Osteoblast (primary cell): ENCODE data around the gene CBX8. TPM values are rescaled to one million over a fixed set of nuclear protein-coding genes. Genes with fewer than 3 reads are reported as not detected.

ENCODE experiments used
- DNase-seq: peaks from one replicate; pipeline ENCODE4 v3.0.0; 2011; ENCODE audit warnings: low spot score, mixed read lengths; ENCODE audit not compliant: insufficient read length; ENCODE audit errors: missing footprints
- H2AFZ ChIP-seq: 2 replicates; pipeline ENCODE4 v1.6.0; 2011; ENCODE audit warnings: mild to moderate bottlenecking, low read length
- H3K27ac ChIP-seq: 2 replicates; pipeline ENCODE4 v1.5.1; 2011; ENCODE audit warnings: mild to moderate bottlenecking, low read depth, low read length, moderate library complexity
- H3K27me3 ChIP-seq: 2 replicates; pipeline ENCODE4 v1.6.0; 2012; ENCODE audit warnings: mild to moderate bottlenecking, control low read depth, inconsistent platforms, low read length, moderate library complexity; ENCODE audit not compliant: insufficient read depth
- H3K36me3 ChIP-seq: 2 replicates; pipeline ENCODE4 v1.5.1; 2011; ENCODE audit warnings: mild to moderate bottlenecking, low read length, control low read depth, moderate library complexity; ENCODE audit not compliant: insufficient read depth
- H3K4me1 ChIP-seq: 2 replicates; pipeline ENCODE4 v1.5.1; 2011; ENCODE audit warnings: mild to moderate bottlenecking, low read length, control low read depth, moderate library complexity; ENCODE audit not compliant: insufficient read depth
- H3K4me2 ChIP-seq: 2 replicates; pipeline ENCODE4 v1.6.0; 2011; ENCODE audit warnings: mild to moderate bottlenecking, low read length; ENCODE audit not compliant: insufficient read depth
- H3K4me3 ChIP-seq: fragments of 200-600 bp; sonication (generic); 3 replicates; pipeline ENCODE4 v1.5.1; 2012; ENCODE audit warnings: mild to moderate bottlenecking, low read length, inconsistent platforms; ENCODE audit not compliant: insufficient read depth
- H3K79me2 ChIP-seq: 2 replicates; pipeline ENCODE4 v1.6.0; 2012; ENCODE audit warnings: mild to moderate bottlenecking, low read length, control low read depth, inconsistent platforms; ENCODE audit not compliant: insufficient read depth
- H3K9me3 ChIP-seq: 2 replicates; pipeline ENCODE4 v1.5.1; 2011; ENCODE audit warnings: low read depth, low read length, control low read depth
- H4K20me1 ChIP-seq: 2 replicates; pipeline ENCODE4 v1.6.0; 2012; ENCODE audit warnings: mild to moderate bottlenecking, low read length, control low read depth; ENCODE audit not compliant: insufficient read depth
- total RNA-seq: library from RNA; depleted of rRNA; stranded (reverse); fragments of >200 nt; gene quantifications from 2 replicates; pipeline ENCODE4 v1.2.3, GENCODE V29; 2012
- TF ChIP-seq, protein P1 (sequence below): IDR thresholded peaks from 2 replicates; pipeline ENCODE4 v1.5.1; 2011; ENCODE audit warnings: mild to moderate bottlenecking, low read depth, low read length, moderate library complexity; ENCODE audit errors: extremely low read depth

CBX8 gene
- total RNA-seq, 1 donor: 3.3 TPM

DNA sequence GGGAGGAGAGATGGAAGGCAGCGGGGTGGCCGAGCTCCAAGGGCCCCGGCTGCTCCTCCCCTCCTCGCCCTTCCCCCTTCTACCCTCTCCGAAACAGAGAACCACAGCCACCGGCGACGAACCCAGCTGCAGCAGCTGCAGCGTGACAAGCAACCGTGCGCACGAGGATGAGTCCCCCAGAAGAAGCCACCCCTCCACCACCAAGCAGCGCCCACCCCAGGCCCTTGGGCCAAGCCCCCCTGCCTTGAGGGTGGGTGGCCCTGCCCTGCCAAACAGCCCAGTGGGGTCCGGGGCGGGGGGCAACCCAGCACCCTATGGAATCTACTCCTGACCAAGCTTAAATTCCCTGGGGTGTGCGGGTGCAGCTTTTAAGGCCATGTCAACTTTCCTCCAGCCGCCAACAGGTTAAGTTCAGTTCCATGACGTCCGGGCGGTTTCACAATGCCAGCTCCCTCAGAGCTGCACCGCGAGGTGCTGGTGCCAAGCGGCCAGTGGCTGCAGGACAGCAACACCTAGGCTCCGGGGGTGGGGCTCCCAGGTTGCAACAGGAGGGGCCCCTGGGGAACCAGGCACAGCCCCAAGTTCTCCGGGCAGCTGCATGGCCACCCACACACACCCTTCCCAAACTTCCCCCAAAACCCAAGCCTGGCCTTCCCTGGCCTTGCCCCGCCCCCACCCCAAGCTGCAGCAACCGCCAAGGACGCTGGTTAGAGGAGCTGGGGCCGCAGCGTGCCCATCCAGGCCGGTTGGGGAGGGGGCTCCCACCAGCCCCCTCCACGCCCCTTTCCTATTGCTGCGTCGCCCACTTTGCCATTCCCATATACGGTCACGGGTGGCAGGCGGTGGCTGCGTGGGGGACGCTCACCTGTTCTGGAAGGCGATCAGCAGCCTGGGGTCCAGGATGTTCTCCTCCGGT is 40.4 kb upstream of the CBX8 start:
- H4K20me1 ChIP-seq: peaks cover 29% of the 10 kb centered on the region

DNA sequence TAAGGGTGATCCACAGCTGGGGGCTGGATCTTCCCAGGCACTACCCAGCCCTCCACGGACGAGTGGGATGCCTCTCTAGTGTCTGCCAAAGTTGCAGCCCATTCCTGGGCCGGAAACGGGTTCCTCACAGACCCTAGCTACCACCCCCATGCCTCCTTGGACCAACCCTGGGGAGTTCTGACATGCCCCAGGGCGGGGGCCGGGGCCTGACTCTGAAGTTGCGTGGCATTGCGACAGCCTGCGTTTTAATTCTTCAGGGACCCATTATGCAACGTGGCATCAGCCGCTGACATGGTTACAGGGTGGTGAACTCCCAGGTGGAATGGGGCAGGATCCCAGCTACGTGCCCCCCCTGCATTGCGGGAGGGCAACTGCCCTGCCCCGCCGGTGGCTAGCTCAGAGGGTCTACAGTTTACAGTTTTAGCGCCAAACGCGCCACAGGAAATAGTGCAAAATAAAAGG is 39.7 kb upstream of the CBX8 start:
- no peaks in the 10 kb centered on the region for H3K9me3 ChIP-seq
- H3K4me3 ChIP-seq: peak overlapping the region; percentile 90
- peaks cover 29% of the 10 kb centered on the region for H4K20me1 ChIP-seq
- peaks cover 14% of the 10 kb centered on the region for H3K36me3 ChIP-seq
- H3K4me1 ChIP-seq: peaks cover 26% of the 10 kb centered on the region
- H3K4me2 ChIP-seq: peak overlapping the region; percentile 88
- peak; percentile 93 for DNase-seq
- H2AFZ ChIP-seq: peak overlapping the region; percentile 65
- H3K27ac ChIP-seq: peak overlapping the region; percentile 56
- peaks cover 26% of the 10 kb centered on the region for H3K79me2 ChIP-seq
- TF ChIP-seq, protein P1, sequence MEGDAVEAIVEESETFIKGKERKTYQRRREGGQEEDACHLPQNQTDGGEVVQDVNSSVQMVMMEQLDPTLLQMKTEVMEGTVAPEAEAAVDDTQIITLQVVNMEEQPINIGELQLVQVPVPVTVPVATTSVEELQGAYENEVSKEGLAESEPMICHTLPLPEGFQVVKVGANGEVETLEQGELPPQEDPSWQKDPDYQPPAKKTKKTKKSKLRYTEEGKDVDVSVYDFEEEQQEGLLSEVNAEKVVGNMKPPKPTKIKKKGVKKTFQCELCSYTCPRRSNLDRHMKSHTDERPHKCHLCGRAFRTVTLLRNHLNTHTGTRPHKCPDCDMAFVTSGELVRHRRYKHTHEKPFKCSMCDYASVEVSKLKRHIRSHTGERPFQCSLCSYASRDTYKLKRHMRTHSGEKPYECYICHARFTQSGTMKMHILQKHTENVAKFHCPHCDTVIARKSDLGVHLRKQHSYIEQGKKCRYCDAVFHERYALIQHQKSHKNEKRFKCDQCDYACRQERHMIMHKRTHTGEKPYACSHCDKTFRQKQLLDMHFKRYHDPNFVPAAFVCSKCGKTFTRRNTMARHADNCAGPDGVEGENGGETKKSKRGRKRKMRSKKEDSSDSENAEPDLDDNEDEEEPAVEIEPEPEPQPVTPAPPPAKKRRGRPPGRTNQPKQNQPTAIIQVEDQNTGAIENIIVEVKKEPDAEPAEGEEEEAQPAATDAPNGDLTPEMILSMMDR: no peak
- peaks cover 19% of the 10 kb centered on the region for H3K27me3 ChIP-seq

More for the DNA sequence above, 40.4 kb upstream of the CBX8 start:
- H3K36me3 ChIP-seq: peaks cover 14% of the 10 kb centered on the region
- peak overlapping the region; percentile 88 for H3K4me2 ChIP-seq
- DNase-seq: peak; percentile 97
- H3K27me3 ChIP-seq: peaks cover 26% of the 10 kb centered on the region
- H3K4me1 ChIP-seq: peaks cover 23% of the 10 kb centered on the region
- no peak overlapping the region for H2AFZ ChIP-seq
- H3K9me3 ChIP-seq: no peaks in the 10 kb centered on the region
- TF ChIP-seq, protein P1: no peak
- peak overlapping the region; percentile 68 for H3K27ac ChIP-seq
- peaks cover 26% of the 10 kb centered on the region for H3K79me2 ChIP-seq
- peak overlapping the region; percentile 90 for H3K4me3 ChIP-seq

DNA sequence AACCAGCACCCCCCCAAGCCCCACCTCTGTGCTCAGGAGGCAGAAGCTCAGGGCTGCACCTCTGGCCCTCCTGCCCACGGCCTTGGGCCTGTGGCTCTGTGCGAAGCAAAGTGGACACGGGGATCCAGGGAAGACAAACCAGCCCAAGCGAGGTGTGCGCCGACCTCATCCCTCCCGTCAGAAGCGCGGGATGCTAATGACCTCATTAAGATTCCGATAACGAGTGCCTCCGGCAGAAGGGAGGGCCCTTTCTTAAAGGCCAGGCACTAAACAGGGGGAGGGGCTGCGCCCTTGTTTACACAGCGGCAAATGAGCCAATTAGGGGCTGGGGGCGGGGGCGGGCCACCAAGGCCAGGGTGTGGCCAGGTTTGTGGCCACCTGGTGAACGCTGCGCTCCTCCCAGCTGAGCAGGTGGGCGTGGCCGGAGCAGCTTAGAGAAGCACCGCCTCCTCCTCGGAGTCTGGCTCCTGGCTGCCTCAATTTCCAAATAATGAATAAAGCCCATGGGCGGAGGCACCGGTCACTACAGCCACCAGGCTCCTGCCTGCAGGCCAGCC is 39.2 kb upstream of the CBX8 start:
- Histone ChIP-seq H3K4me3 (peak overlapping the region; percentile 90), H2AFZ (no peak overlapping the region), H4K20me1 (peaks cover 29% of the 10 kb centered on the region), H3K27ac (peak overlapping the region; percentile 23), H3K27me3 (peaks cover 14% of the 10 kb centered on the region), H3K4me2 (peak overlapping the region; percentile 88), H3K36me3 (peaks cover 14% of the 10 kb centered on the region), H3K9me3 (no peaks in the 10 kb centered on the region), H3K79me2 (peaks cover 26% of the 10 kb centered on the region), H3K4me1 (peaks cover 26% of the 10 kb centered on the region)
- TF ChIP-seq, protein P1: no peak
- DNase-seq: no peak

DNA sequence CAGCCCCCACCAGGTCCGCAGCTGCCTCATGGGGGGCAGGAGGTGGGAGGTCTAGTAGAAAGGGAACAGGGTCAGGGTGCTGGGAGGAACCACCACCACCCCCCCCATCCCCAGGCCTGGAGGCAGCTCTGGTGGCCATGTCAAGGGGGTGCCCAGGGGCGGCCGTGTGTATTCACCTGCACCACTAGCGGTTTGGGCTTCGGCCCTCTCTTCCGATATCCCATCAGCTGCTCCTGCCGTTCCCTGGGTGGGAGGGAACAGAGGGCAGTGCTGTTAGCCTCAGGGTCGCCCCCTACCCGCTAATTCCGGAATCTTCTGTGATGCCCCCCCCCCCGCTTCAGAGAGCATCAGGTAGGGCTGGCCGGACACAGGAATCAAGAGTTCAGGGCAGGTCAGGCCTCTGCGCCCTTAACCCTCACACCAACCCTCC is 38.6 kb upstream of the CBX8 start:
- TF ChIP-seq, protein P1: no peak
- peaks cover 26% of the 10 kb centered on the region for H3K79me2 ChIP-seq
- no peak overlapping the region for H2AFZ ChIP-seq
- H3K9me3 ChIP-seq: no peaks in the 10 kb centered on the region
- H4K20me1 ChIP-seq: peaks cover 29% of the 10 kb centered on the region
- H3K4me3 ChIP-seq: no peak overlapping the region
- H3K4me2 ChIP-seq: no peak overlapping the region
- peaks cover 26% of the 10 kb centered on the region for H3K4me1 ChIP-seq
- H3K27ac ChIP-seq: no peak overlapping the region
- no peak for DNase-seq
- peaks cover 8% of the 10 kb centered on the region for H3K27me3 ChIP-seq
- H3K36me3 ChIP-seq: peaks cover 14% of the 10 kb centered on the region
